HG03066 (cell line): ENCODE measurements around the gene PLCG2.

Experiments
- ATAC-seq: cut with Tn5 transposase; IDR thresholded peaks from one replicate; pipeline ENCODE4 v1.9.1; 2021; ENCODE audit warnings: low read depth; ENCODE audit not compliant: unreplicated experiment

Gene PLCG2

DNA sequence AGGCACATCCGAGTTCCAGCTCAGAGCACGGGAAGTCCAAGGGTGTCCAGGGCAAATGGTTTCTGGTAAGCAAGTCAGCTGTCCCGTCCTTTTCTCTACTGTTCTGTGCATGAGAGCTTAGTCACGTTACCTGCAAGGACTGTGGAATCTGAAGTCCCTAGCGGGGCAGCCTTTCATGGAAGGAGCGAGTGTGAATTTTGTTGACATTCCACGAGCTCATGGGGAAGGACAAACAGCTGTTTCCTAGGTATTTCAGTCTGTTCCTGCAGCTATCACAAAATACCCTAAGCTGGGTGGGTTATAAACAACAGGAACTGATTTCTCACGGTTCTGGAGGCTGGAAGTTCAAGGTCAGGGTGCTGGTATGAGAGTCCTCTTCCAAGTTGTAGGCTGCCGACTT is 122.9 kb downstream of the PLCG2 start:
- no peak for ATAC-seq

DNA sequence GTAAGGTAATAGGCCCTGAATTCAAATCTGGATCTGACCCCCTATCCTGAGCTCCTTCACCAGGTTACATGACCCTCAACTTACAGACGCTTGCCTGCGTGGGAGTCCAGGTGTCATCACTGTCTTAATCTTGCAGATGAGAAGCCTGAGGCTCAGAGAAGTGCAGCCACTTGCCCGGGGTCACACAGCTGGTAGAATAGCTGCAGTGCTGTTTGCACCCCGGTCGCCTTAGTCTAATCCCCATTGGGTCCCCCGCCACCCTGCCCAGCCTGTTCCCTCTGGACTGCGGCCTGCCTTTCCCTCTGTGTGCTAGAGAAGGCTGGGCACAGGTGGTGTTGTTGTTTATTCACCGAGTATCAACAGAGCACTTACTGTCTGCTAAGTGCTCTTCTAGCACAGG is 125.2 kb downstream of the PLCG2 start:
- no peak for ATAC-seq

DNA sequence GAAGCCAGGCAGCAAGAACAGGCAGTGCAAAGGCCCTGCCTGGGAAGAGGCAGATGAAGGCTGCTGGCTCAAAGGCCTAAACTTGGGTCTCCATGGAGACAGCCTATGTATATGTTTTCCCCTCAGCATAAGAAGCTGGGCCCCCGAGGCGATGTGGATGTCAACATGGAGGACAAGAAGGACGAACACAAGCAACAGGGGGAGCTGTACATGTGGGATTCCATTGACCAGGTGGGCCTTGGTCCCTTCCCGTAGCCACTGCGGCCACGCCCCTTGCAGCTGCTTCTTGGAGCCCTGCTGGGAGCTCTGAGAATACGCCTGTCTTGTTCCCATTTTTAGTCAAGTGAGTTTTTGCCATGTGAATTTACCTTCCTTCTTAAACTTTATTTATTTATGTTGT is 126.2 kb downstream of the PLCG2 start:
- ATAC-seq: no peak

DNA sequence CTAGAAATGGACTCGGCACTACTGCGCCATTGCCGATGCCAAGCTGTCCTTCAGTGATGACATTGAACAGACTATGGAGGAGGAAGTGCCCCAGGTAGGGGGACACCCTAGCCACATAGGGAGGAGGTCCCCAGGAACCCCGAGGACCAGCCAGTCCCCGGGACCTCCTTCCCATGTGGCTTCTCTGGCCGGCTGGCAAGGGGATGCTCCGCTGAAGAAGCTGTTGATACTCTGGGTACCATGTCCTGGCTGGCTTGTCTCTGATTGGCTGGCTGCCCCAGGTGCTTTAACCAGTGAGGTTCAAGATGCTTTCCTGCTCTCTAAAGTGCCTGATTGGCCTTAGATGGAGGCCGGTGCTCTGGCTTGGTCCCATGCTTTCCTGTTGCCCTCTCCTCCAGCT is 128.6 kb downstream of the PLCG2 start:
- no peak for ATAC-seq

DNA sequence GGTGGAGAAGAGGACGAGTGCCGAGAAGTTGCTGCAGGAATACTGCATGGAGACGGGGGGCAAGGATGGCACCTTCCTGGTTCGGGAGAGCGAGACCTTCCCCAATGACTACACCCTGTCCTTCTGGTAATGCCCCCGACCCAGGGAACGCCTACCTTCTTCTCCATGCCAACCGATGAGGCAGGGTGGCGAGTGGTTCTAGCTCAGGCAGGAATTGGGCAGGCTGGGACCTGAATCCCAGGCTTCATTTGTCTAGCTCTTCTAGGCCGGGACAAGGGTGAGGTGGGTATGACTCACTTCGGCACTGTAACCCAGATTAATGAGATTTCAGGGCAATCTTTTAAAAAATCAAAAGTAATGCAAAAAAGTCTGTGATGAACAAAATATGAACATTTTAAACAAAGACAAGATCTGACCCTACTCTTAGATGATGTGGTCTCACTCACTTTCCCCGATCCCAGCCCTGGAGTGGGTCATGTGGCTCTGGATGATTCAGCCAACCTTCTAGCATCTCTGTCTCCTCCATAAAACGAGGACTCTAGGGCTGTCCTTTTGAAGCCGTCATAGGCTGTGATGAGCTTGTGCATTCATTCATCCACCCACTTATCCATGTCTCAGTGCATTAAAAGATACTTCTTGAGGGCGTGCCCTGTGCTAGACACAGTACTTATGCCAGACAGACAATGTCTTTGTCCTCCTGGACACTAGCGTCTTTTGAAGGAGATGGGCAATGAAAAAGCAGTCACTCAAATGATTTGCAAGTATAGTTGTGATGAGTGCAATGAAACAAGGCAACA is 129.6 kb downstream of the PLCG2 start:
- ATAC-seq: no peak

DNA sequence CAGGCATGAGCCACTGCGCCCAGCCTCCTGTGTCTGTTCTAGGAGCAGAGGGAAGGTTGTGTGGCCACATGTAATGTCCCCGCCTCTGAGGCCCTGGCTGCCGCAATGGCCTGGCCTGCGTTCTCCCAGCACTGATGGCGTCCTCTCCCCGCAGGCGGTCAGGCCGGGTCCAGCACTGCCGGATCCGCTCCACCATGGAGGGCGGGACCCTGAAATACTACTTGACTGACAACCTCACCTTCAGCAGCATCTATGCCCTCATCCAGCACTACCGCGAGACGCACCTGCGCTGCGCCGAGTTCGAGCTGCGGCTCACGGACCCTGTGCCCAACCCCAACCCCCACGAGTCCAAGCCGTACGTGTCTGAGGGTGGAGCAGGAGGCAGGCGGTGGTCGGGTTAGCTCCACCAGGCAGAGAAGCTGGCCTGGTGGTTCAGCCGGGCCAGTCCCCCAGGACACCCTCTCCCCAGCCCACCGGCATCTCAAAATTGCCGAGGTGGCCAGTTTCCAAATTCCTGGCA is 131.3 kb downstream of the PLCG2 start:
- no peak for ATAC-seq

DNA sequence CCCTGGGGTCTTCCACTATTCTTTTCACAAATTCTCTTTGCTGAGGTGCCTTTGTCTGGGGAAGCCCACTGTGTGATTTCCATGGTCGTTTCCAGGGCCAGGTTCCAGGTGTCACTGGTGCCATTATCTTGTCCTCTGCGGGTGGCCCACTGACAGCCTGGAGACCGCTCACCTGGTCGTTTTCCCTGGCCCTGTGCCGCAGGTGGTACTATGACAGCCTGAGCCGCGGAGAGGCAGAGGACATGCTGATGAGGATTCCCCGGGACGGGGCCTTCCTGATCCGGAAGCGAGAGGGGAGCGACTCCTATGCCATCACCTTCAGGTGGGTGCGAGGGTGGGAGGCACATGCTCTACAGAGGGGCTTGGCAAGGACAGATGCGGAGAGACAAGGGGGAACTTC is 133.3 kb downstream of the PLCG2 start:
- ATAC-seq: no peak

DNA sequence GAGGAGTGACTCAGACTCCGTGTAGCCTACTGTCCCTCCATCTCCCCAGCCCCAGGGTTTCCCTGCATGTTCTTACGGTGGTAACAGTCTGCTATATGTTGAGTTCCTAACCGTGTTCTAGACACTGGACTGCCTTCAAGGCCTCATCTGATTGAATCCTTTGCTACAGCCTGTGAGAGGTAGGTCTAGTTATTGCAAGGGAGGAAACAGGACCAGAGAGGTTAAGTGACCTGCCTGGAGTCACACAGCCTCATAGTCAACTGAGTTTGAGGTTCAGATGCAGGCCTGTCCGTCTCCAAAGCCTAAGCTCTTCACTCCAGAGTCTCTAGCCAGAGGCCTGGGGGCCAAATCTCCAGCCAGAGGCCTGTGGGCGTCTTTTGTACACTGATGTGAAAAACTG is 134.1 kb downstream of the PLCG2 start:
- no peak for ATAC-seq

DNA sequence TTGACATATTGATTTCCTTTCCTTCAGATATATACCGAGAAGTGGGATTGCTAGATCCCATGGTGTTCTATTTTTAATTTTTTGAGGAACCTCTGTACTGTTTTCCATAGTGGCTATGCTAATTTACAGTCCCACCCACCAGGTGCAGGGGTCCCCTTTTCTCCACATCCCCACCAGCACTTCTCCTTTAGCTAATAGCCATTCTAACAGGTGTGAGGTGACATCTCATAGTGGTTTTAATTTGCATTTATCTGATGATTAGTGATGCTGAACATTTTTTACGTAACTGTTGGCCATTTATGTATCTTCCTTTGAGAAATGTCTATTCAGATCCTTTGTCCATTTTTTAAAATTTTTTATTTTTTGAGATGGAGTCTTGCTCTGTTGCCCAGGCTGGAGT is 138.3 kb downstream of the PLCG2 start:
- no peak for ATAC-seq

DNA sequence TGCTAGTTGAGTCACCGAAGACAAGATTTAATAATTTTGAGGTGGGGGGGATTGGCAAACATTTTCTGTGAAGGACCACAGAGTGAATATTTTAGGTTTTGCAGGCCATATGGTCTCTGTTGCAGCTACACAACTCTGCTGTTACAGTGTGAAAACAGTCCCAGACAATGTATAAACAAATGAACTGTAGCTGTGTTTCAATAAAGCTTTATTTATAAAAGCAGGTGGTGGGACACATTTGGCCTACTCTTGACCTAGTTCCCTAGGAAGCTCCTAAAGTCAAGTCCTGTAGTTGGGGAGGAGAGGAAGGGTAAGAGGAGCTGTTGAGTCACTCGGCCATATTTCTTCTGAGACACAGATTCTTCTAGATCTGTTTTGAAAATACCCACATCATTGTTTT is 139.8 kb downstream of the PLCG2 start:
- no peak for ATAC-seq

DNA sequence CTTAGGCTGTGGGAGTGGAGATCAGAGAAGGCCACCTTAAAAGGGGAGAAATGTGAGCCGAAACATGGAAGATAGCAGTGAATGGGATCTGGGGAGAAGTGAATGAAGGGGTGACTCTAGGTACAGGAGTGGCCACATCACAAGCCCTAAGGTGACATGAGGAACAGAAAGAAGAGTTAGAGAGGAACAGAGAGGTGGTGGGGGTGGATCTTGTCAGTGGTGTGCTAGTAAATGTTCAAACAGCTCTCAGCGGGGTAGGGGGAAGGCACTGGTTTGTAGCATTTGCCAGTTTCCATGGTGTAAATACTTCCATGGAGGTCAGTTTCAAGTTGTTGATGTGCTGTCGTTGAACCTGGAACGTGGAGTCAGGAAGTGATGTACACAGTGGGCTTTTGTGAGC is 141.4 kb downstream of the PLCG2 start:
- ATAC-seq: no peak

DNA sequence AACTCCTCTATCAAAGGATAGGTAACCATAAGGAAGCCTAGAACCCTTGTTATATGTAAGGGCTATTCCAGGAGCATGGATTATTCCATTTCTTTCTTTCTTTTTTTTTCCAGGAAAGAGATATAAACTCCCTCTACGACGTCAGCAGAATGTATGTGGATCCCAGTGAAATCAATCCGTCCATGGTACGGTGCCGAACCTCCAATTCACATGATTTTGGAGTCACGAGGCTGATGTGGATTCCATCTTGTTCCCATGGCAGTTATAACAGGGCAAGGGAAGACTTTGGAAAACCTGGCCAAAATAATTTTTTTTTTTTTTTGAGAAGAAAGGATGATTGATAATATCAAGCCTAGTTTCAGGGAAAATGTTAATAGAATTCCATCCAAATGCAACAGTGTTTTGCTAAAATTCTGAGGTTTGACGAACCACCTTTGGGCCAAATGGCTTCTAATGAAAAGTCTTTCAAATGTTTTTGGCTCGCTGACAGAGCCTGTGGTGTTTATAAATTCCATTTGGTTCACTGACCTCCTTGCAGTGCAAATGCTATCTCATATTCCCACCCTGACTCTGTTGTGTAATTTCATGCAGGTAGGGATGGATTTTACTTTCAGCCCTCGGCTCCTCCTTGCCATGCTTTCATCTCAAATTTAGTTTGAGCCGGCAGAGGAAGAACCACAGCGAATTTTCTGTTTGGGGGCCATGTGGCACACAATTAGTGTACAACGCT is 142.2 kb downstream of the PLCG2 start:
- ATAC-seq: no peak

DNA sequence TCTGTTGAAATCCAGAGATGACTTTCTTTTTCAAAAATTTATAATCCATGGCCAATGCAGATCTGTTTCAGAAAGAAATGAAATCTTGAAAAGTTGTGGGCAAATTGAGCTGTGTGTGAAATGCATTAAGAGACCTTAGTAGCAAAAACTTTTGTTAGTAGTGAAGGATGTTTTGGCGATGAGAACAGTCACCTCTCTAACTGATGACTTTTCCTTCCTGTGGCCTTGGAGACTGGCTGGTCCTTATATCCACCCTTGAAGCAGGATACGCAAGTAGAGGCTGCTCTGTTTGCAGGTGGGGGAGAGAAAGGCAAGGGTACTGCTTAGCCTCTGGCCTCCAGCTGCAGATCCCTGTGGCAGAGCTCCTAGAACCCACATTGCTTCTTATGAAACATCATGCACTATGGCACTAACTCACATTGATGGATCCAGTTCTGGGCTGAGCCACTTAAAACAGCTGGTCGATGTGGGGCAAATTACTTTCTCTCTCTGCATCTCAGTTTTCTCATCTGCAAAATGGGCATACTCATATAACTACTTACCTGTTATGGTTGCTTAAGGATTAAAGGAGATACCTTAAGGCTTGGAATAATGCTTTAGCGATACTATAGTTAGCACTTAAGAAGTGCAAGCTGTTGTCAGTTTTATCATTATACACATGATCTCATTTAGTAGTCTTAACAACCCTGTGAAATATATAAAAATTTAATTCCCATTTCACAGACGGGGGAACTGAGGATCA is 142.9 kb downstream of the PLCG2 start:
- ATAC-seq: no peak

DNA sequence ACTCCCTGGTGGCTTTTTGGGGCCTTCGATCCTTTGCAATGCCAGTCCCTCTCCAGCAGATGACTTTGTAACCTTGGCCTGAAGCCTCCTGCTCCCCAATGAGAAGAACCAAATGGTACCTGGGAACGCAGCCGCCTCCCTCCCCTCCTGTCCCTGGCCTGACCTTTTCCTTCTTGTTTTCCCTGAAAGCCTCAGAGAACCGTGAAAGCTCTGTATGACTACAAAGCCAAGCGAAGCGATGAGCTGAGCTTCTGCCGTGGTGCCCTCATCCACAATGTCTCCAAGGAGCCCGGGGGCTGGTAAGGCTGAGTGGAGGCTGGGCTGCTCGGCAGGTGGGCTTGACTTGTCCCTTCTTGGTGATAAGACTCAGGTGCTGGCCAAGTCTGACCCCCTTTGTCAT is 144.2 kb downstream of the PLCG2 start:
- no peak for ATAC-seq

DNA sequence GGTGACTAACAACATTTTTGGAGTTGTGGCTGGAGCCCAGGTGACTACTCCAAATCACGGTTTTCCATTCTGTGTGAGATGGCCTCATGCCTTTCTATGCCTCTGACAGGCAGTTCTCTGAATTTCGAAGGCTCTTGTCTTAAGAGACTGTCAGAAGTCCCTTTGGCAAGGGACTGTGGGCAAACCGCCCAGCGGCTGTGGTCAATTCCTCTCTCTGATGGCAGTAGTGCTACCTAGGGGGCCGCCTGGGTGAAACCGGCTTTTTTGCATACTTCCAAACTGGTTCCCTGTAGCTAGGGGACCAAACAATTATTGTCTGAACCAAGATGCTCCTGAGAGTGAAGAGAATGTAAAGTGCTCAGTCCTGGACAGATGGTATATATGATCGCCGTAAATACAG is 145.9 kb downstream of the PLCG2 start:
- no peak for ATAC-seq

DNA sequence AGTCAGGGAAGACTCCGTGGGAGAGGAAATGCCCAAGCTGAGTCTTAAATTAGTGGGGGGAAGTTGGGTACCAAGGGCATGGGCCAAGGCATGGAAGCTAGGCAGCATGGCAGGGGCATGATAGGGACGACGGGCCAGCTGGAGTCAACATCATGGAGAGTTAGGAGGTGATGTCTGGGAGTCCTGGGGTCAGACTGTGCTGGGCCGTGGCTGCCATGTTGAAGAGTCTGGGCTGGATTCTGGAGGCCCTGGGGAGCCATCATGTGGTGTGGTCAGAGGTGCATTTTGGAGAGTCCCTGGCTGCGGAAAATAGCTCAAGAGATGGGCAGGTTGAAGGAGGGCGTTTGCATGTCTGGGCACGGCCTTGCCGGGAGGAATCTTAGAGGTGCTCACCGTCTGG is 146.9 kb downstream of the PLCG2 start:
- no peak for ATAC-seq

DNA sequence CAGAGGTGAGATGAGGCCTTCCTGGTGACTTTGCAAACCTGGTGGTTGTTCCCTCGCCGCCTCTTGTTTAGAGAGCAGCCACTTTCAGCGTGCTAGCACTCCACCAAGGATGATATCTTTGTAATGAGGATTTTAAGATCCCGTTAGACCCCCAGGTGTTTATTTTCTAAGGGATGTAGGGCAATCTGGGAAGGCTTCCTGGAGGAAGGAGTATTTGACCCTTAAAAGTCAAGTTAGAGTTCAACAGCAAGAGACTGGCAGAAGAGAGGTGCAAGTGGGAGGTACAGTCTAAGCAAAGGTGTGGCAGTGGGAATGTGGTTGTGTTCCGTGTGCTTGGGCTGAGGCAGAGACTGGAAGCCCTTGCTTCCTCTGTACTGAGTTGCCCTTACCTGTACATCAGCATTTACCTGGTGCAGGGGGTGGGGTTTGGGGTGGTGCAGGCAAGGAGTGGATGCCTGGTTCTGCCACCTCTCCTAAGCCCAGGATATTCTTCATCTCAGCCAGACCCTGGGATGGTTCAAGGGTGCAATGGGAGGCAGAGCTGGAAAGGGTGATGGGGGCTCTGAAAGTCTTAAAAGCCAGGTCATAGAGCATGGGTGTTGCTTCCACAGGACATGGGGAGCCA is 148.6 kb downstream of the PLCG2 start:
- no peak for ATAC-seq

DNA sequence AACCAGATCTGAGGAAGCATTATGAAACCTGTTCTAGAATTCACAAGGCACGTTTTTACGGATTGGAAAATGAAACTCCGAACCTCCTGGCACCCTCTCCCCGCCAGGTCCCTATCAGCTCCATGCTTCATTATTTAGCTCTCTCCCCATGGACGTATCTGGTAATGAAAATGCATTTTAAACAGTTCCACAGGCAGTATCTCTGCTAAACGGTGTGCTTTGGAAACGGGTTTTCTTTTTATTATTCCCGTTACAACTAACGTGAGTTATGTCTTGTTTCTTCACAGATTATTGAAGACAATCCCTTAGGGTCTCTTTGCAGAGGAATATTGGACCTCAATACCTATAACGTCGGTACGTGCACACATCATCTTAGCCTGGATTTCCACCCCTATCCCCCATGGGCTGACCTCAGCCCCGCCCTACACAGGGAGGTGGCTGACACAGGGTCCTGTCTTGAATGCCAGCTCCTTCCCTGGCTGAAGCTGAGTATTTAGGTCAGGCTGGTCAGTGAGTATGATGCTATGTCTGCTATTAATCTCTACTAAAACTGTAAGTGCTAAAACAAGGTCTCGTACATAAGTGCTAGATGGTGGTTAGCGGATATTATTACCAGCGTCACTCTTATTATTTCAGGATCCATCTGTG is 149.3 kb downstream of the PLCG2 start:
- ATAC-seq: no peak

DNA sequence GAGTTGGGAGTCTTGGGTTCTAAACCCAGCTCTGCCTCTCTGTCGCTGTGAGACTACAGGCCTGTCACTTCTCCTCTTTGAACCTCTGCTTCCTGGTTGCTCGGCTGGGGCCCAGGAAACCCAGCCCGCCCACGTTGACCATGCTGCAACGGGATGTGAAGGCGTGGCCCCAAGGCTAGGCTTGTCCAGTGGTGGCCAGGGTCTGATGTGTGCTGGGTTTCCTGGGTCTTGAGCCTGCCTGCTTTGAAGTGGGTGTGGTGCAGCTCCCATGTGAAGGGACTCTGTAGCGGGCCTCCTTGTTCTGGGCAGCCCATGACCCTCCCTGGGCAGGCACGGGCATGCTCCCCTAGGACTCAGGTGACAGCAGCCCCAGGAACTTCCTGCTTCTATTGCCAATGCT is 149.9 kb downstream of the PLCG2 start:
- no peak for ATAC-seq

DNA sequence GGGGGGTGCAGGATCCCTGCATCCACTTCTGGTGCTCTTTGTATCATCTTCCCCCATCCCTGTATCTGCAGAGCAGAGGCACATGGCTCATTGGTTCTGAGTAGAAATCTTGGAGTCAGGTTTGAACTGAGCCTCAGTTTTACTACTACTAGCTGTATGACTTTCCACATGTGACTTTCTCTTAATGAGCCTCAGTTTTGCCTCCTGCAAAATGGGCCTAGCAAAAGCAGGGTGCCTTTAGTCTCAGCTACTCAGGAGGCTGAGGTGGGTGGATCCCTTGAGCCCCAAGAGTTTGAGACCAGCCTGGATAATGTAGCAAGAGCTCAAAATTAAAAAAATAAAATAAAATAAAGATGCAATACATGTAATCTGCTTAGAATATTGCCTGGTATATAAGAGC is 150.8 kb downstream of the PLCG2 start:
- no peak for ATAC-seq
